Skeletal muscle satellite cell (primary cell): Measurements from ENCODE around the gene F10.

Source experiments
- H3K27me3 ChIP-seq: 2 replicates; pipeline ENCODE4 v1.7.0; 2013; ENCODE audit warnings: low read length; ENCODE audit not compliant: control insufficient read depth, insufficient read depth
- H3K36me3 ChIP-seq: 2 replicates; pipeline ENCODE4 v1.7.0; 2013; ENCODE audit warnings: mild to moderate bottlenecking, control low read depth, low read length; ENCODE audit not compliant: insufficient read depth
- H3K4me1 ChIP-seq: 2 replicates; pipeline ENCODE4 v1.7.0; 2013; ENCODE audit warnings: low read length; ENCODE audit not compliant: control insufficient read depth, insufficient read depth
- H3K4me2 ChIP-seq: 2 replicates; pipeline ENCODE4 v1.7.0; 2013; ENCODE audit warnings: mild to moderate bottlenecking, low read length
- H3K4me3 ChIP-seq: 2 replicates; pipeline ENCODE4 v1.7.0; 2013; ENCODE audit warnings: low read length
- H3K9ac ChIP-seq: 2 replicates; pipeline ENCODE4 v1.7.0; 2013; ENCODE audit warnings: mild to moderate bottlenecking, low read depth, low read length, moderate library complexity
- H3K9me3 ChIP-seq: replicated peaks from 2 replicates; pipeline ENCODE4 v1.7.0; 2013; ENCODE audit warnings: mild to moderate bottlenecking, control low read depth, low read length

Gene F10

GRCh38 chr13:113164492-113164891 lies 41.9 kb downstream of the F10 start:
- peaks cover 13% of the 10 kb centered on the region for H3K36me3 ChIP-seq
- H3K27me3 ChIP-seq: peaks cover 18% of the 10 kb centered on the region
- no peak overlapping the region for H3K4me3 ChIP-seq
- no peaks in the 10 kb centered on the region for H3K9me3 ChIP-seq
- H3K4me2 ChIP-seq: no peak overlapping the region
- no peak overlapping the region for H3K9ac ChIP-seq
- H3K4me1 ChIP-seq: peaks cover 3% of the 10 kb centered on the region

- Histone ChIP-seq H3K4me2 (no peak overlapping the region), H3K4me3 (no peak overlapping the region), H3K4me1 (peaks cover 3% of the 10 kb centered on the region), H3K9me3 (no peaks in the 10 kb centered on the region), H3K36me3 (peaks cover 21% of the 10 kb centered on the region), H3K27me3 (peaks cover 13% of the 10 kb centered on the region), H3K9ac (no peak overlapping the region)
These were observed 43.7 kb downstream of the F10 start for GRCh38 chr13:113166266-113166665.

- Histone ChIP-seq H3K9ac (no peak overlapping the region), H3K9me3 (no peaks in the 10 kb centered on the region), H3K4me1 (peaks cover 3% of the 10 kb centered on the region), H3K4me2 (no peak overlapping the region), H3K36me3 (peaks cover 25% of the 10 kb centered on the region), H3K4me3 (no peak overlapping the region), H3K27me3 (peaks cover 11% of the 10 kb centered on the region)
These were observed 44.1 kb downstream of the F10 start for GRCh38 chr13:113166681-113167080.

GRCh38 chr13:113167155-113167554 lies 44.6 kb downstream of the F10 start:
- Histone ChIP-seq H3K9ac (no peak overlapping the region), H3K27me3 (peaks cover 11% of the 10 kb centered on the region), H3K4me1 (peaks cover 3% of the 10 kb centered on the region), H3K9me3 (no peaks in the 10 kb centered on the region), H3K4me2 (no peak overlapping the region), H3K36me3 (peaks cover 29% of the 10 kb centered on the region), H3K4me3 (no peak overlapping the region)

DNA sequence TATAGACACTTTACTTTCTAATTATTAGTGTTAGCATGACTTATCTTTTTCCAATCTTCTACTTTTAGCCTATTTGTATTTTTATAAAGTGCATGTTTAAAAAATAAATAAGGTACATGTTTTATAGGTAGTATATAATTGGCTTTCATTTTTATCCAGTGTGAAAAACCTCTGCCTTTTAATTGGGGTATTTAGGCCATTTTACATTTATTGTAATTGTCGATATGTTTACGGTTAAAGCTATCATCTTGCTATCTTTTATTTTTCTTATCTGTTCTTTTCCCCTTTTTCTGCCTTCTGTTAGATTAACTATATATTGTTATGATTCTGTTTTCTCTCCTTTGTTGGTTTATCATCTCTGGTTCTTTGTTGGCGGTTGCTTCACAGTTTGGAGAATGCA lies 45.0 kb downstream of the F10 start:
- peaks cover 11% of the 10 kb centered on the region for H3K27me3 ChIP-seq
- H3K9ac ChIP-seq: no peak overlapping the region
- H3K4me3 ChIP-seq: no peak overlapping the region
- H3K36me3 ChIP-seq: peaks cover 32% of the 10 kb centered on the region
- peaks cover 3% of the 10 kb centered on the region for H3K4me1 ChIP-seq
- H3K4me2 ChIP-seq: no peak overlapping the region
- no peaks in the 10 kb centered on the region for H3K9me3 ChIP-seq

DNA sequence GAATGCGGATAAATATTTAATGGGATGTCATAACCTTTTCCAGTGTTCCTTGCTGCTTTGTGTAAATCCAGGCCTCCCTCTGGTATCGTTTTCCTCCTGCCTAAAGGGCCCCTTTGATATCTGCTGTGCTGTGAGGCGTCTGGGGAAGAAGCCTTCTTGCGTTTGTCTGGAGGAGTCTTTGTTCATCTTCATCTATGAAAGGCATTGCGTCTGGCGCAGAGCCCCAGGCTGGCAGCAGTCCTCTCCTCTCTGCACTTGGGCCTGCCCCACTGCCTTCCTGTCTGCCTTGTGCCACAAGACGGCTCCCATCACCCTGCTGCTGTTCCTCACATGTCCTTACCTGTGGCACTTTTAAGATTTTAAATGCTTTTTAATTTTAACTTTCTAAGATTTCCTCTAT lies 45.6 kb downstream of the F10 start:
- H3K4me1 ChIP-seq: peaks cover 3% of the 10 kb centered on the region
- peaks cover 6% of the 10 kb centered on the region for H3K27me3 ChIP-seq
- H3K9ac ChIP-seq: no peak overlapping the region
- H3K9me3 ChIP-seq: no peaks in the 10 kb centered on the region
- peaks cover 38% of the 10 kb centered on the region for H3K36me3 ChIP-seq
- H3K4me2 ChIP-seq: no peak overlapping the region
- H3K4me3 ChIP-seq: no peak overlapping the region

DNA sequence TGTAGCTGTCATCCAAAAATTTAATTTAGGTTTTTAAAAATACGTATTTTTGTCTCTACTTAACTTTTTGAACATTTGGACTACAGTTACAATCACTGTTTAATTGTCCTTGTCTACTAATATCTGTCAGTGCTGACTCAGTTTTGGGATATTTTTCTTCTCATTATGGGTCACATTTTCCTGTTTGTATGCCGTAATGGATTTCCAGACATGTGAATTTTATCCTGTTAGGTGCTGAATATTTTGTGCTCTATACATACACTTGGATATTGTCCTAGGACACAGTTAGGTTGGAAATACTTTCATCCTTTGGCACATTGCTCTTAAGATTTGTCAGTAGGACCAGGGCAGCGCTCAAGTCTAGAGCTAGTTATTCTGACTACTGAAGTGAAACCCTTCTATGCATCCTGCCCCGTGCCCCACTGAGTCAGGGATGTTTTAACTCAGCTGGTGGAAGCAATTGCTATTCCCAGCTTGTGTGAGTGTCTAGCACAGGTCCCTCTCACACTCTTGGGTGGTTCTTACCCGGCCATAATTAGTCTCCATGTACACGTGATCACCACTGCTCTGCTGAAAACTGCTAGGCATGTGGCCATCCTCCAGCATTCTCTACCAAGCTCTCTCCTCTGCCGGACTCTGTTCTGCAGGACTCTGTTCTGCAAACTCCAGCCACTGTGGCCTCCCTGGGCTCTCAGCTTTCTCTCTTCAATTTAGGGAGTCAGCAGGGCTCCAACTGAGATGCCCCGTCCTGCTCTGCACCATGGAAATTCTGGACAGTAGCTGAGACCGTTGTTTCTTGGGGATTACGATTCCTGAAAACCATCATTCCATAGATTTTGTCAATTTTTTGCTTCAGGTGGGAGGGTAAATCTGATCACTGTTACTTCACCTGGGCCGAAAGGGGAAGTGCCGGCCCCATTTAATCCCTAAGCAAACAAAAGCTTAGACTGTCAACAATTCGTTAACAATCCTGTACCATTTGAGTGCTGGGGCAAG lies 47.0 kb downstream of the F10 start:
- Histone ChIP-seq H3K4me2 (no peak overlapping the region), H3K36me3 (peaks cover 42% of the 10 kb centered on the region)

DNA sequence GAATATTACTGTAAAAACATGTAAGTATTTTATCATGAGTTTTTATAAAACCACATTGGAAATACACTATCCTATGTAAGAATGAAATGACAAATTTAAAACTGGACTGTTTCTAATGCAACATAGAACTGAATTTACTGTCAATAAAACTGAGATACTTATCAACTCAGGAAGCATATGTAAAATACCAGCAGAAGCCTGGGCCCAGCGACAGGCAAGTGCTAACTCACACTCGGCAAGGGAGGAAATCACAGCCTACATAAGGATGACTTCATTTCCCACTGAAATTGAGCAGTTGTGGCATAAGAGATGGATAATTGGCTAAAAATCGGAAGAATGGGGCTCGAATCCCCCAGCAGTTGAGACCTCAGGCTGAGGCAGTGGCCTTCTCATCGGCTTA lies 47.9 kb downstream of the F10 start:
- Histone ChIP-seq H3K9ac (no peak overlapping the region), H3K4me2 (no peak overlapping the region), H3K4me1 (no peaks in the 10 kb centered on the region), H3K9me3 (no peaks in the 10 kb centered on the region), H3K4me3 (no peak overlapping the region), H3K36me3 (peaks cover 52% of the 10 kb centered on the region), H3K27me3 (no peaks in the 10 kb centered on the region)

More for the DNA sequence above, 47.0 kb downstream of the F10 start:
- H3K9me3 ChIP-seq: no peaks in the 10 kb centered on the region
- no peaks in the 10 kb centered on the region for H3K4me1 ChIP-seq
- no peaks in the 10 kb centered on the region for H3K27me3 ChIP-seq
- H3K4me3 ChIP-seq: no peak overlapping the region
- H3K9ac ChIP-seq: no peak overlapping the region

GRCh38 chr13:113171250-113172125 lies 48.9 kb downstream of the F10 start:
- Histone ChIP-seq H3K4me1 (no peaks in the 10 kb centered on the region), H3K4me3 (no peak overlapping the region), H3K36me3 (peaks cover 57% of the 10 kb centered on the region), H3K9ac (no peak overlapping the region), H3K9me3 (no peaks in the 10 kb centered on the region), H3K27me3 (no peaks in the 10 kb centered on the region), H3K4me2 (no peak overlapping the region)

GRCh38 chr13:113172419-113172926 lies 49.9 kb downstream of the F10 start:
- no peaks in the 10 kb centered on the region for H3K27me3 ChIP-seq
- H3K4me1 ChIP-seq: no peaks in the 10 kb centered on the region
- no peak overlapping the region for H3K4me3 ChIP-seq
- H3K9ac ChIP-seq: no peak overlapping the region
- no peak overlapping the region for H3K4me2 ChIP-seq
- no peaks in the 10 kb centered on the region for H3K9me3 ChIP-seq
- H3K36me3 ChIP-seq: peaks cover 64% of the 10 kb centered on the region

- H3K27me3 ChIP-seq: no peaks in the 10 kb centered on the region
- peaks cover 81% of the 10 kb centered on the region for H3K36me3 ChIP-seq
- peaks cover 22% of the 10 kb centered on the region for H3K4me1 ChIP-seq
These were observed 53.7 kb downstream of the F10 start for GRCh38 chr13:113176280-113176679.

More at GRCh38 chr13:113176280-113176679, 53.7 kb downstream of the F10 start:
- Histone ChIP-seq H3K9me3 (no peaks in the 10 kb centered on the region), H3K4me3 (no peak overlapping the region), H3K9ac (no peak overlapping the region), H3K4me2 (no peak overlapping the region)
